Karpas-422 (cell line): ENCODE data around the gene FAM3B. TPM values are rescaled to one million over a fixed set of nuclear protein-coding genes. Genes with fewer than 3 reads are reported as not detected.

Source experiments
- DNase-seq: peaks from one replicate; pipeline ENCODE4 v3.0.0-alpha.2; 2015
- H2AFZ ChIP-seq: fragments of 200-600 bp; sonication (generic); 2 replicates; pipeline ENCODE4 v1.6.1; 2014; ENCODE audit warnings: antibody characterized with exemption, low read length, mixed read lengths
- H3K27ac ChIP-seq: fragments of 200-600 bp; sonication (generic); 2 replicates; pipeline ENCODE4 v1.5.1; 2014; ENCODE audit warnings: mild to moderate bottlenecking, low read length, moderate library complexity
- H3K27me3 ChIP-seq: fragments of 200-600 bp; sonication (generic); 2 replicates; pipeline ENCODE4 v1.6.1; 2014; ENCODE audit warnings: low read length, mixed read lengths
- H3K36me3 ChIP-seq: fragments of 200-600 bp; sonication (generic); 2 replicates; pipeline ENCODE4 v1.6.1; 2014; ENCODE audit warnings: low read length, mixed read lengths; ENCODE audit not compliant: insufficient read depth
- H3K4me1 ChIP-seq: fragments of 200-600 bp; sonication (generic); 2 replicates; pipeline ENCODE4 v1.6.1; 2014; ENCODE audit warnings: mild to moderate bottlenecking, low read length, mixed read lengths
- H3K4me2 ChIP-seq: fragments of 200-600 bp; sonication (generic); 2 replicates; pipeline ENCODE4 v1.6.1; 2014; ENCODE audit warnings: low read length, low read depth, mild to moderate bottlenecking; ENCODE audit not compliant: poor library complexity, severe bottlenecking
- H3K4me3 ChIP-seq: fragments of 200-600 bp; sonication (generic); 2 replicates; pipeline ENCODE4 v1.5.1; 2014; ENCODE audit warnings: mild to moderate bottlenecking, antibody characterized with exemption, low read length, mixed read lengths
- H3K79me2 ChIP-seq: fragments of 200-600 bp; sonication (generic); 2 replicates; pipeline ENCODE4 v1.6.1; 2014; ENCODE audit warnings: mild to moderate bottlenecking, low read length, mixed read lengths
- H3K9ac ChIP-seq: fragments of 200-600 bp; sonication (generic); 2 replicates; pipeline ENCODE4 v1.6.0; 2014; ENCODE audit warnings: low read length
- H3K9me2 ChIP-seq: fragments of 200-600 bp; sonication (generic), shearing (Covaris generic); replicated peaks from 2 replicates; pipeline ENCODE4 v1.6.0; 2014; ENCODE audit warnings: mild to moderate bottlenecking, low read length, moderate library complexity; ENCODE audit not compliant: insufficient read depth
- H3K9me3 ChIP-seq: fragments of 300-700, 200-600 bp; sonication (generic); 2 replicates; pipeline ENCODE4 v1.6.1; 2014; ENCODE audit warnings: low read length, mixed read lengths
- H4K20me1 ChIP-seq: fragments of 200-600 bp; sonication (generic); 2 replicates; pipeline ENCODE4 v1.6.1; 2014; ENCODE audit warnings: mild to moderate bottlenecking, antibody characterized with exemption, low read length, low read depth; ENCODE audit not compliant: insufficient read depth
- total RNA-seq: library from RNA; depleted of rRNA; stranded (reverse); fragments of >200 nt; shearing (Covaris generic); gene quantifications from 2 replicates; pipeline ENCODE4 v1.2.3, GENCODE V29; 2014; ENCODE audit warnings: low replicate concordance

The FAM3B gene
- total RNA-seq, 1 experiment from 2014 or later = not detected

- no peak overlapping the region for H2AFZ ChIP-seq
- H3K27ac ChIP-seq = no peak overlapping the region
- no peak overlapping the region for H3K9ac ChIP-seq
- DNase-seq = no peak
- H3K4me1 ChIP-seq = peaks cover 31% of the 10 kb centered on the region
- no peaks in the 10 kb centered on the region for H4K20me1 ChIP-seq
- no peaks in the 10 kb centered on the region for H3K9me3 ChIP-seq
- peaks cover 33% of the 10 kb centered on the region for H3K79me2 ChIP-seq
- H3K4me3 ChIP-seq = no peak overlapping the region
- no peak overlapping the region for H3K4me2 ChIP-seq
- no peaks in the 10 kb centered on the region for H3K36me3 ChIP-seq
- H3K9me2 ChIP-seq = no peaks in the 10 kb centered on the region
- no peaks in the 10 kb centered on the region for H3K27me3 ChIP-seq
Measured at GRCh38 chr21:41373253-41373652, 56.7 kb downstream of the FAM3B start.

GRCh38 chr21:41373763-41374162, 57.2 kb downstream of the FAM3B start:
- Histone ChIP-seq H3K4me3 (no peak overlapping the region), H3K9me3 (no peaks in the 10 kb centered on the region), H3K4me2 (no peak overlapping the region), H3K27ac (no peak overlapping the region), H3K79me2 (peaks cover 33% of the 10 kb centered on the region), H3K9me2 (no peaks in the 10 kb centered on the region), H3K4me1 (peaks cover 26% of the 10 kb centered on the region), H3K9ac (no peak overlapping the region), H3K36me3 (no peaks in the 10 kb centered on the region), H2AFZ (no peak overlapping the region), H3K27me3 (no peaks in the 10 kb centered on the region), H4K20me1 (no peaks in the 10 kb centered on the region)
- DNase-seq = no peak

- Histone ChIP-seq H3K27me3 (no peaks in the 10 kb centered on the region), H4K20me1 (no peaks in the 10 kb centered on the region), H3K36me3 (no peaks in the 10 kb centered on the region), H3K4me1 (peaks cover 22% of the 10 kb centered on the region), H3K9me2 (no peaks in the 10 kb centered on the region), H3K79me2 (peaks cover 33% of the 10 kb centered on the region), H3K9me3 (no peaks in the 10 kb centered on the region), H3K4me2 (no peak overlapping the region), H3K9ac (no peak overlapping the region), H2AFZ (no peak overlapping the region), H3K27ac (no peak overlapping the region), H3K4me3 (no peak overlapping the region)
- no peak for DNase-seq
Measured at GRCh38 chr21:41374177-41374712, 57.6 kb downstream of the FAM3B start.

GRCh38 chr21:41374867-41375533, 58.4 kb downstream of the FAM3B start:
- peaks cover 16% of the 10 kb centered on the region for H3K4me1 ChIP-seq
- no peaks in the 10 kb centered on the region for H3K9me3 ChIP-seq
- no peak overlapping the region for H2AFZ ChIP-seq
- H3K27ac ChIP-seq = no peak overlapping the region
- H3K36me3 ChIP-seq = no peaks in the 10 kb centered on the region
- H3K27me3 ChIP-seq = no peaks in the 10 kb centered on the region
- no peaks in the 10 kb centered on the region for H4K20me1 ChIP-seq
- no peaks in the 10 kb centered on the region for H3K9me2 ChIP-seq
- DNase-seq = no peak
- H3K4me3 ChIP-seq = no peak overlapping the region
- H3K79me2 ChIP-seq = peaks cover 32% of the 10 kb centered on the region
- H3K4me2 ChIP-seq = no peak overlapping the region
- no peak overlapping the region for H3K9ac ChIP-seq

- H3K79me2 ChIP-seq = peaks cover 23% of the 10 kb centered on the region
- no peak overlapping the region for H3K4me3 ChIP-seq
- H3K9ac ChIP-seq = no peak overlapping the region
- H2AFZ ChIP-seq = no peak overlapping the region
- no peaks in the 10 kb centered on the region for H3K9me2 ChIP-seq
- H3K4me1 ChIP-seq = peaks cover 7% of the 10 kb centered on the region
- H4K20me1 ChIP-seq = no peaks in the 10 kb centered on the region
- H3K9me3 ChIP-seq = no peaks in the 10 kb centered on the region
- no peaks in the 10 kb centered on the region; the same call in 1 of the 2 replicates for H3K36me3 ChIP-seq
- no peak overlapping the region for H3K4me2 ChIP-seq
- no peaks in the 10 kb centered on the region for H3K27me3 ChIP-seq
- H3K27ac ChIP-seq = no peak overlapping the region
- no peak for DNase-seq
Measured at GRCh38 chr21:41375875-41376274, 59.3 kb downstream of the FAM3B start.

GRCh38 chr21:41377715-41378114, 61.1 kb downstream of the FAM3B start:
- Histone ChIP-seq H3K4me1 (no peaks in the 10 kb centered on the region), H3K36me3 (no peaks in the 10 kb centered on the region; the same call in 1 of the 2 replicates), H3K27me3 (no peaks in the 10 kb centered on the region), H3K27ac (no peak overlapping the region), H3K9ac (no peak overlapping the region), H4K20me1 (no peaks in the 10 kb centered on the region), H3K4me3 (no peak overlapping the region), H3K4me2 (no peak overlapping the region), H2AFZ (no peak overlapping the region), H3K9me3 (no peaks in the 10 kb centered on the region), H3K9me2 (no peaks in the 10 kb centered on the region), H3K79me2 (peaks cover 5% of the 10 kb centered on the region)
- DNase-seq = no peak

- Histone ChIP-seq H3K9me3 (no peaks in the 10 kb centered on the region), H3K9ac (no peak overlapping the region), H3K4me3 (no peak overlapping the region), H4K20me1 (no peaks in the 10 kb centered on the region), H3K27ac (no peak overlapping the region), H3K4me2 (no peak overlapping the region), H3K4me1 (no peaks in the 10 kb centered on the region), H3K9me2 (no peaks in the 10 kb centered on the region), H3K36me3 (no peaks in the 10 kb centered on the region; the same call in 1 of the 2 replicates), H3K27me3 (no peaks in the 10 kb centered on the region), H2AFZ (no peak overlapping the region), H3K79me2 (no peaks in the 10 kb centered on the region)
- no peak for DNase-seq
Measured at GRCh38 chr21:41378849-41379248, 62.2 kb downstream of the FAM3B start.

- Histone ChIP-seq H3K9me2 (no peaks in the 10 kb centered on the region), H3K9ac (no peak overlapping the region), H3K9me3 (no peaks in the 10 kb centered on the region), H2AFZ (no peak overlapping the region), H3K27ac (no peak overlapping the region), H3K36me3 (no peaks in the 10 kb centered on the region; the same call in 1 of the 2 replicates), H3K79me2 (no peaks in the 10 kb centered on the region), H3K4me1 (no peaks in the 10 kb centered on the region), H3K4me3 (no peak overlapping the region), H3K27me3 (no peaks in the 10 kb centered on the region), H3K4me2 (no peak overlapping the region), H4K20me1 (no peaks in the 10 kb centered on the region)
- no peak for DNase-seq
Measured at GRCh38 chr21:41379901-41380300, 63.3 kb downstream of the FAM3B start.
